Suprapubic skin (tissue), 4 donors: ENCODE results near the gene RRP1. TPM values are rescaled to one million over a fixed set of nuclear protein-coding genes. Genes with fewer than 3 reads are reported as not detected.

Source experiments
- DNase-seq, 2 donors: peaks; one replicate each; pipeline ENCODE4 v3.0.0-alpha.2; 2019; ENCODE audit warnings: low spot score in 2 of 2
- H3K27ac ChIP-seq: fragments of 200-600 bp; sonication (generic); one replicate; pipeline ENCODE4 v1.5.1; 2019
- H3K27me3 ChIP-seq: fragments of 200-600 bp; sonication (generic); one replicate; pipeline ENCODE4 v1.5.1; 2019
- H3K36me3 ChIP-seq: fragments of 200-600 bp; sonication (generic); one replicate; pipeline ENCODE4 v1.5.1; 2019
- H3K4me1 ChIP-seq: fragments of 200-600 bp; sonication (generic); one replicate; pipeline ENCODE4 v1.5.1; 2019
- H3K4me3 ChIP-seq: fragments of 200-600 bp; sonication (generic); one replicate; pipeline ENCODE4 v1.5.1; 2019; ENCODE audit warnings: mild to moderate bottlenecking
- H3K9me3 ChIP-seq: fragments of 200-600 bp; sonication (generic); one replicate; pipeline ENCODE4 v1.5.1; 2019
- CTCF ChIP-seq, 2 donors: fragments of 200-600 bp in 1 of 2; fragments of 450-650 bp in 1 of 2; sonication (generic) in 1 of 2; IDR thresholded peaks; one replicate each; pipeline ENCODE4 v1.5.1; 2016 to 2019; ENCODE audit warnings: antibody characterized with exemption in 2 of 2, mild to moderate bottlenecking in 1 of 2, moderate library complexity in 1 of 2
- EP300 ChIP-seq: sonication (generic); formaldehyde crosslinking; IDR thresholded peaks from one replicate; pipeline ENCODE4 v1.6.1; 2017; ENCODE audit warnings: antibody characterized with exemption
- POLR2A ChIP-seq, 2 donors: fragments of 450-650 bp; IDR thresholded peaks; one replicate each; pipeline ENCODE4 v1.6.1; 2017; ENCODE audit warnings: antibody characterized with exemption in 2 of 2, mild to moderate bottlenecking in 2 of 2, moderate library complexity in 2 of 2
- POLR2AphosphoS5 ChIP-seq, 3 donors: sonication (generic); formaldehyde crosslinking; IDR thresholded peaks; one replicate each; pipeline ENCODE4 v1.6.1; 2017; ENCODE audit warnings: antibody characterized with exemption in 3 of 3
- WGBS: methylation state at CpG from one replicate; pipeline ENCODE4 v1.1.5; 2018; 5-methylcytosine and 5-hydroxymethylcytosine counted together
- total RNA-seq, 4 donors: library from RNA; depleted of rRNA; stranded (reverse); fragments of >200 nt; gene quantifications; one replicate each; pipeline ENCODE4 v1.1.0, GENCODE V29; 2016

RRP1 gene
- total RNA-seq, 4 donors from 2014 or later = 22.5 to 34.6 (median 28.4) TPM

DNA sequence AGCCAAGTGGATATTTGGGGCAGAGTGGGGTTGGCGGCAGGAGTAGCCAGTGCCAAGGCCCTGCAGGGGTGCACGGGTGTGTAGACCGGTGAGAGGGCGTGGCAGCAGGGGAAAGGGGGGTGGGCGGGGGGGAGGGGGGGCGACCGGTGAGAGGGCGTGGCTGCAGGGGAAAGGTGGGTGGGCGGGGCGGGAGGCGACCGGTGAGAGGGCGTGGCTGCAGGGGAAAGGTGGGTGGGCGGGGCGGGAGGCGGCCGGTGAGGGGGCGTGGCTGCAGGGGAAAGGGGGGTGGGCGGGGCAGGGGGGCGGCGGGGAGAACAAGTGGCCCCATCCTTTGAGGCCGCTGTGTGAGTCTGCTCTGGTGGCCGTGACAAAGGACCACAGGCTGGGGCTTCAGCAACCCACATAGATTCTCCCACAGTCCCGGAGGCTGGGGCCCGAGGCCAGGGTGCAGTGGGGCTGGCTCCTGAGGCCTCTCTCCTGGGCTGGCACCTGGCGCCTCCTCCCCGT lies 25.8 kb downstream of the RRP1 start:
- Histone ChIP-seq H3K36me3 (no peaks in the 10 kb centered on the region), H3K27me3 (no peaks in the 10 kb centered on the region), H3K9me3 (no peaks in the 10 kb centered on the region), H3K27ac (no peak overlapping the region), H3K4me1 (peaks cover 45% of the 10 kb centered on the region), H3K4me3 (no peak overlapping the region)
- no peak for DNase-seq
- WGBS = 34% methylated on average over 10 of the region's 27 CpGs
- TF ChIP-seq EP300 (no peak), CTCF (IDR thresholded peaks at IDR 0.05) (no peak), POLR2A (IDR thresholded peaks at IDR 0.05) (no peak), POLR2AphosphoS5 (IDR thresholded peaks at IDR 0.05) (no peak)

GRCh38 chr21:43815991-43816390 lies 26.6 kb downstream of the RRP1 start:
- Histone ChIP-seq H3K4me1 (peaks cover 36% of the 10 kb centered on the region), H3K27me3 (no peaks in the 10 kb centered on the region), H3K36me3 (no peaks in the 10 kb centered on the region), H3K4me3 (no peak overlapping the region), H3K9me3 (no peaks in the 10 kb centered on the region), H3K27ac (no peak overlapping the region)
- no peak for DNase-seq
- 84% methylated on average over 12 of the region's 15 CpGs for WGBS
- no peak for TF ChIP-seq POLR2AphosphoS5 (IDR thresholded peaks at IDR 0.05)
- TF ChIP-seq POLR2A (IDR thresholded peaks at IDR 0.05) = no peak
- TF ChIP-seq EP300 = no peak
- no peak for TF ChIP-seq CTCF (IDR thresholded peaks at IDR 0.05)

DNA sequence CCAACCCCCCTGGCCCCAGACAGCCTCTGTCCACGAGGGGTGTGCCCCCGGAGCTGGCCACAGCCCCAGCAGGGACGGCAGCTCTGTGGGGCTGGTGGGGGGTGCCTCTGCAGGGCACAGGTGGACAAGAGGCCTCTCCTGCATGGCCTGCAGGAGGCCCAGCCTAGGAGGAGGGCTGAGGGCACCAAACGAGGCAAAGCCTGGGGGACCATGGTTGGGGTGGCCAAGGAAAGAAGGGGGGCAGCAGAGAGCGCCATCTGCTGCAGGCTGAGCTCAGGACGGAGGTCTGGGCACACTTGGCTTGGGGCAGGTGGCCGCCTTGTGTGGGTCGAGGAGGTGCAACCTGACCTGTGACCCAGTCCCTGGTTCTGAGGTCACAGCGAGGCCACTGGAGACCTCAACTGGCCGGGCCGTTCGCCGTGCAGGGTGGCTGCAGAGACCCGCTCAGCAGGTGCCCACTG lies 27.3 kb downstream of the RRP1 start:
- 85% methylated on average over 8 of the region's 14 CpGs for WGBS
- H3K4me1 ChIP-seq = peaks cover 30% of the 10 kb centered on the region
- TF ChIP-seq POLR2A (IDR thresholded peaks at IDR 0.05) (no peak), POLR2AphosphoS5 (IDR thresholded peaks at IDR 0.05) (no peak), EP300 (no peak), CTCF (IDR thresholded peaks at IDR 0.05) (no peak)

DNA sequence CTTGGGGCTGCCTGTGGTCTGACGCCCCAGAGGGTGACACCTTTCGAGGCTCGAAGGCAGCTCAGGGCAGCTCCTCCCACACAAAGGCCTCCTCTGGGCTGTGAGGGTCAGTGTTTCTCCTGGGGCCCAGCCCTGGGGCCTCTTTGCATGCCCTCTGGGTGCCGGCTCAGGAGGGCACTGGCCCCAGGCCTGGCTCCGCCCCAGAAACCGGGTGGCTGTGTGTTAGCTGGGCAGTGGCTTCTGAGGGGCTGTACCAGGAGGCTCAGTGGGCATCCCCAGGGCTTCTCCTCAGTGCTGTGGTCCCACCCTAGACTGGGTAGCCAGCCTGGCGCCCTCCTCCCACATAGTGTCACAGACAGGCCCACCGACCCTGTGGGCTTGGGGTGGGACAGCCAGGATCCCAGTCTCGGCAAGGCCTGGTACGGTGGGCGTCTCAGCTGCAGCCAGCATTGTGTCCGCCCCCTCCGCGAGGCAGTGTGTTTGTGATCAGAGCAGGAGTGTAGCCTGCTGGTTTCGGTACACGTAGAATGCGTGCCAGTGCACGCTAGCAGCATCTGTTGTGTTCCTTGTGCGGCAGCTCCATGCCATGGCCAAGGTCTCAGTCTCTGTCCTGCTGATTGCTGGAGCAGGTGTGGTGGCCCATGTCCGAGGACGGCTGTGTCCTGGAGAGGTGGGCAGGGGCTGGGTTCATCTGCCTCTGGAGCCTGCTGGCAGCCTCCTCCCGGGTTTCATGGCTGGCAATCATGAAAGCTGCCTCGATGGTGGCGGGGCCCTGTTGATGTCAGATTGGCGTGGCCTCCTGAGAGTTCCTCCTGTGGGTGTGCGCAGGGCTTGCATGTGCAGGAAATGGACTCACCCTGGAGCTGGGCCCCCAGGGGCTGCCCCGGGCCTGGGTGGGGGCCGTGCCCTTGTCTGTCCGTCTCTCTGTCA lies 28.0 kb downstream of the RRP1 start:
- no peak for TF ChIP-seq POLR2A (IDR thresholded peaks at IDR 0.05)
- TF ChIP-seq EP300 = no peak
- TF ChIP-seq CTCF (IDR thresholded peaks at IDR 0.05) = no peak
- no peak for TF ChIP-seq POLR2AphosphoS5 (IDR thresholded peaks at IDR 0.05)
- Histone ChIP-seq H3K27me3 (no peaks in the 10 kb centered on the region), H3K27ac (no peak overlapping the region), H3K4me3 (no peak overlapping the region), H3K9me3 (no peaks in the 10 kb centered on the region), H3K4me1 (peaks cover 22% of the 10 kb centered on the region), H3K36me3 (no peaks in the 10 kb centered on the region)
- 83% methylated on average over 7 of the region's 29 CpGs for WGBS
- no peak for DNase-seq

More for the DNA sequence above, 27.3 kb downstream of the RRP1 start:
- no peak for DNase-seq
- H3K9me3 ChIP-seq = no peaks in the 10 kb centered on the region
- H3K4me3 ChIP-seq = no peak overlapping the region
- H3K36me3 ChIP-seq = no peaks in the 10 kb centered on the region
- H3K27me3 ChIP-seq = no peaks in the 10 kb centered on the region
- H3K27ac ChIP-seq = no peak overlapping the region

DNA sequence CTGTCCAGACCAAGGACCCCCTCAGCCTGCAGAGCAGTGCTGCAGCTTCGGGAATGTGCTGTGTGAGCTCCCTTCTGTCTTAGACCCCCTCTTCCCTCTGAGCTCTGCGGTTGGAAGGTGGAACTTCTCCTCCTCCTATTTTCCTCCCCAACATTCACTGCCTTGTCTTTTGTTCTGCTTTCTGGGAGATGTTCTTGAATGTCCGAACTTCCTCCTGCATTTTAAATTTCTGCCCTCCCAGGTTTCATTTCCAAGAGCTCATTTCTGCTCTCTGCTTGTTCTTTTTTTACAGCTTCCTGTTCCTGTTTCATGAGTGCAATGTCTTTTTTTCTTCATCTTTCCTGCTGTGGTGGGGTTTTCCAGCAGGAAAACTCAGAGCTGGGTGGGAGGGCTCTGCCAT lies 29.3 kb downstream of the RRP1 start:
- Histone ChIP-seq H3K4me1 (peaks cover 10% of the 10 kb centered on the region), H3K9me3 (no peaks in the 10 kb centered on the region), H3K36me3 (no peaks in the 10 kb centered on the region), H3K27me3 (no peaks in the 10 kb centered on the region), H3K4me3 (no peak overlapping the region), H3K27ac (no peak overlapping the region)
- WGBS = 75% methylated on average over 3 of the region's 3 CpGs
- TF ChIP-seq POLR2AphosphoS5 (IDR thresholded peaks at IDR 0.05) (no peak), POLR2A (IDR thresholded peaks at IDR 0.05) (no peak), CTCF (IDR thresholded peaks at IDR 0.05) (no peak), EP300 (no peak)
- DNase-seq = no peak
